Measurements from ENCODE around the gene KRTAP29-1.

GRCh38 chr17:41325611-41326010 lies 23.0 kb upstream of the KRTAP29-1 start:
- TF ChIP-seq CTCF (IDR thresholded peaks at IDR 0.05; ENCODE audit: low read depth, low read length, poor library complexity, severe bottlenecking) (no peak), EZH2phosphoT487 (IDR thresholded peaks at IDR 0.05; ENCODE audit: borderline replicate concordance, low read length) (no peak)

Measured in DOHH2 (cell line).